Sigmoid colon (tissue), 7 donors: ENCODE results near the gene AASDH. TPM values are rescaled to one million over a fixed set of nuclear protein-coding genes. Genes with fewer than 3 reads are reported as not detected.
A peak's percentile ranks its signal among the peaks of the same experiment; 100 is the strongest.

Source experiments
- DNase-seq: peaks from one replicate; pipeline ENCODE4 v3.0.0-alpha.2; 2019
- H3K27ac ChIP-seq, 4 donors: fragments of 200-600 bp; sonication (generic); one replicate each; pipeline ENCODE4 v1.5.1; 2016 to 2019; ENCODE audit warnings: mild to moderate bottlenecking in 1 of 4
- H3K27me3 ChIP-seq, 3 donors: fragments of 200-600 bp; sonication (generic); one replicate each; pipeline ENCODE4 v1.5.1; 2019; ENCODE audit warnings: mild to moderate bottlenecking in 1 of 3
- H3K36me3 ChIP-seq, 4 donors: fragments of 200-600 bp; sonication (generic); one replicate each; pipeline ENCODE4 v1.5.1; 2016 to 2019
- H3K4me1 ChIP-seq, 4 donors: fragments of 200-600 bp; sonication (generic); one replicate each; pipeline ENCODE4 v1.5.1; 2017 to 2019
- H3K4me3 ChIP-seq, 4 donors: fragments of 200-600 bp; sonication (generic); one replicate each; pipeline ENCODE4 v1.5.1; 2017 to 2019; ENCODE audit warnings: mild to moderate bottlenecking in 2 of 4, moderate library complexity in 1 of 4
- H3K9me3 ChIP-seq, 4 donors: fragments of 200-600 bp in 3 of 4; sonication (generic) in 3 of 4; one replicate each; pipeline versions ENCODE4 v1.5.1 to v1.6.1; 2013 to 2019
- EP300 ChIP-seq, 4 donors: sonication (generic); formaldehyde crosslinking; IDR thresholded peaks; one replicate each; pipeline ENCODE4 v1.6.1; 2017; ENCODE audit warnings: antibody characterized with exemption in 4 of 4
- POLR2A ChIP-seq, 2 donors: fragments of 450-650 bp; IDR thresholded peaks; one replicate each; pipeline ENCODE4 v1.6.1; 2016; ENCODE audit warnings: antibody characterized with exemption in 2 of 2, mild to moderate bottlenecking in 2 of 2, moderate library complexity in 2 of 2
- POLR2AphosphoS5 ChIP-seq, 4 donors: sonication (generic); formaldehyde crosslinking; IDR thresholded peaks; one replicate each; pipeline ENCODE4 v1.6.1; 2017; ENCODE audit warnings: antibody characterized with exemption in 4 of 4
- WGBS, 2 donors: extraction: QIAGEN DNeasy Blood & Tissue Kit; methylation state at CpG; one replicate each; pipeline ENCODE4 v1.1.7; 2013; 5-methylcytosine and 5-hydroxymethylcytosine counted together
- intact Hi-C: fragments of 100-400 bp; cut with DNase I; formaldehyde crosslinking; loops from one replicate; pipeline ENCODE4 v1.15.1; 2023
- polyA plus RNA-seq, 3 donors: library from polyadenylated mRNA; stranded (reverse); fragments of 200-250 nt; gene quantifications; one replicate each; pipeline ENCODE4 v1.2.3, GENCODE V29; 2013
- total RNA-seq, 4 donors: library from RNA; depleted of rRNA; stranded (reverse); fragments of >200 nt; gene quantifications; one replicate each; pipeline ENCODE4 v1.1.0, GENCODE V29; 2016
- TF ChIP-seq, protein P1 (sequence below), 4 experiments: fragments of 450-650 bp in 3 of 4; fragments of 200-600 bp in 1 of 4; IDR thresholded peaks; one replicate each; pipeline ENCODE4 v1.5.1; 2016 to 2019; ENCODE audit warnings: antibody characterized with exemption in 4 of 4, mild to moderate bottlenecking in 3 of 4, moderate library complexity in 2 of 4
- donor health status: healthy with polysubstance abuse.
- donor health status: Bipolar disorder and iron deficiency.
- donor health status: healthy.

Gene AASDH
- total and polyA plus RNA-seq, 7 donors, result 3.2 to 13.4 (median 5.5) TPM

DNA sequence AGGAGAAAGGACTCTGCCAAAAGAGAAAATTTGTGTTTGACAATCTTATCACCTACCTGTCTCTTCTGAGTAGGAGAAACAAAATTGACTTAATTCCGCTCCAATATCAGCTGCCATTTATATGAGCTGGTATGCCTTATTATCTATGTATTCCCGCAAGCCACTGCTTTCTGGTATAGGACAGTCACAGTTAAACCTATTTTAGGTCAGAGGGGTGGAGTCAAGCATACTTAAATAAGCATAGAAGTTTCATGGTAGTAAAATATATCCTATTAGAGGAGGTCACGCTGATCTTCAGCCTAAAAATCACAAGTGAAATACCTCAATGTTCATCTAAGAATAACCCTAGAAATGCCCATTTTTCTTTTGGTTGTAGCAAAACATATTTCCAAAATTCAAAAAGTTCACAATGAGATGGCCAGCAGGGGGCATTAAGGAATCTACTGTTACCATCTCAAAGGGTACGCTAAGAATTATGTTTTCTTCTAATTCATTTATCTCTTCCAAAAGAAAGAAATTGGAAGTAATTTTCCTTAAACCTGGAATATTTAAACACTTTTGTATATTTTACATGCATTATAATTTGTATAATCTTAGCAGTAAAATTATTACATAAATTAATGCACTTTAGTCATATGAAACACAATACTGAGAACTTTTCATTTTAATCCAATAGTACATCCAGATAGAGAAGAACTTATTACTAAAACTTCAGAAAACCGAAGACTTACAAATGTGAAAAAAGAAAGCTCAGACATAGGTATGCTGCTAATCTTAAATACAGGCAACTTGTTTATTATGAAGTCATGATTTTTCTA lies 37.6 kb upstream of the AASDH start:
- H3K4me1 ChIP-seq, result no peaks in the 10 kb centered on the region
- intact Hi-C loops, result loop anchor here (1.0 to 2.0 kb wide), 3 partner anchors 44 to 412 kb away; no protein-coding TSS in a partner anchor
- no peak overlapping the region for H3K4me3 ChIP-seq
- H3K9me3 ChIP-seq, result no peaks in the 10 kb centered on the region
- no peak overlapping the region for H3K27ac ChIP-seq
- 57 to 72% methylated on average over 5 of the region's 5 CpGs for WGBS, 2 donors
- no peak for TF ChIP-seq POLR2A (IDR thresholded peaks at IDR 0.05)
- TF ChIP-seq, protein P1, sequence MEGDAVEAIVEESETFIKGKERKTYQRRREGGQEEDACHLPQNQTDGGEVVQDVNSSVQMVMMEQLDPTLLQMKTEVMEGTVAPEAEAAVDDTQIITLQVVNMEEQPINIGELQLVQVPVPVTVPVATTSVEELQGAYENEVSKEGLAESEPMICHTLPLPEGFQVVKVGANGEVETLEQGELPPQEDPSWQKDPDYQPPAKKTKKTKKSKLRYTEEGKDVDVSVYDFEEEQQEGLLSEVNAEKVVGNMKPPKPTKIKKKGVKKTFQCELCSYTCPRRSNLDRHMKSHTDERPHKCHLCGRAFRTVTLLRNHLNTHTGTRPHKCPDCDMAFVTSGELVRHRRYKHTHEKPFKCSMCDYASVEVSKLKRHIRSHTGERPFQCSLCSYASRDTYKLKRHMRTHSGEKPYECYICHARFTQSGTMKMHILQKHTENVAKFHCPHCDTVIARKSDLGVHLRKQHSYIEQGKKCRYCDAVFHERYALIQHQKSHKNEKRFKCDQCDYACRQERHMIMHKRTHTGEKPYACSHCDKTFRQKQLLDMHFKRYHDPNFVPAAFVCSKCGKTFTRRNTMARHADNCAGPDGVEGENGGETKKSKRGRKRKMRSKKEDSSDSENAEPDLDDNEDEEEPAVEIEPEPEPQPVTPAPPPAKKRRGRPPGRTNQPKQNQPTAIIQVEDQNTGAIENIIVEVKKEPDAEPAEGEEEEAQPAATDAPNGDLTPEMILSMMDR (IDR thresholded peaks at IDR 0.05), result peak in 3 of 4 experiments; percentile 34 to 60 (median 41)
- no peaks in the 10 kb centered on the region for H3K27me3 ChIP-seq
- DNase-seq, result no peak
- no peaks in the 10 kb centered on the region for H3K36me3 ChIP-seq

DNA sequence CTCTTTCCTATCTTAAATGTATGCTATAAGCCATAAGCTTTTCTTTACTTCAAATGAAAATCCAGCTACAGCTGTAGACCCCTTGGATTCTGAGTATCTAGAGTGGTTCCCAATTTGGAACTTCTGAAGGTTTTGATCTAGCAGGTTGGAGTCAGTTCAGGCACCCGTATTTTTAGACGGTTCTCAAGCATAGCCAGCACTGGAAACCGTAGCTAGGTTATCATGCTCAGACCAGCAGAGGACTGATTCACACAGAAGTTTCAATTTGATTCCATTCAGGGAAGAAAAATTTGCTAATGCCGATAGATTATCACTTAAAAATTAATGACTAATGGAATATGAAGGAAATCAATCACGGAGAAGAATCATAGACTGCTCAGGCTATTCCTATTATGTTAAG lies 36.9 kb upstream of the AASDH start:
- DNase-seq, result no peak
- Histone ChIP-seq H3K4me1 (no peaks in the 10 kb centered on the region), H3K9me3 (no peaks in the 10 kb centered on the region), H3K27me3 (no peaks in the 10 kb centered on the region), H3K27ac (no peak overlapping the region), H3K36me3 (no peaks in the 10 kb centered on the region), H3K4me3 (no peak overlapping the region)
- intact Hi-C loops, result loop anchor here (1.0 to 2.0 kb wide), 3 partner anchors 45 to 413 kb away; no protein-coding TSS in a partner anchor
- TF ChIP-seq POLR2AphosphoS5 (IDR thresholded peaks at IDR 0.05), result no peak
- TF ChIP-seq EP300 (IDR thresholded peaks at IDR 0.05), result no peak
- TF ChIP-seq POLR2A (IDR thresholded peaks at IDR 0.05), result no peak
- TF ChIP-seq, protein P1 (IDR thresholded peaks at IDR 0.05), result no peak
- 93 to 94% methylated on average over 5 of the region's 5 CpGs for WGBS, 2 donors

DNA sequence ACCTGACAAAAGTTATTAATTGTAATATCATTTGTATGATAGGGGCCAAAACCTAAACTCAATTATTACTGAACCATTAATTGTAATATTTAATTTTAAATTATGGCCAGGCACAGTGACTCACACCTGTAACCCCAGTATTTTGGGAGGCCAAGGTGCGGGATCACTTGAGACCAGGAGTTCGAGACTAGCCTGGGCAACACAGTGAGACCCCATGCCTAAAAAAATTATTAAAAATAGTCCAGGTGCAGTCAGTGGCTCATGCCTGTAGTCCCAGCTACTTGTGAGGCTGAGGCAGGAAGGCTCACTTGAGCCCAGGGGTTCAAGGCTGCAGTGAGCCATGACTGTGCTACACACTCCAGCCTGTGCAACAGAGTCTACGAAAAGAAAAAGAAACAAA lies 30.1 kb upstream of the AASDH start:
- no peaks in the 10 kb centered on the region for H3K4me1 ChIP-seq
- intact Hi-C loops, result no loop called here
- no peak overlapping the region for H3K4me3 ChIP-seq
- no peak for DNase-seq
- no peak overlapping the region for H3K27ac ChIP-seq
- TF ChIP-seq POLR2A (IDR thresholded peaks at IDR 0.05), result no peak
- WGBS, 2 donors, result 97 to 99% methylated on average over 3 of the region's 3 CpGs
- no peaks in the 10 kb centered on the region for H3K9me3 ChIP-seq
- H3K27me3 ChIP-seq, result no peaks in the 10 kb centered on the region
- no peaks in the 10 kb centered on the region for H3K36me3 ChIP-seq

DNA sequence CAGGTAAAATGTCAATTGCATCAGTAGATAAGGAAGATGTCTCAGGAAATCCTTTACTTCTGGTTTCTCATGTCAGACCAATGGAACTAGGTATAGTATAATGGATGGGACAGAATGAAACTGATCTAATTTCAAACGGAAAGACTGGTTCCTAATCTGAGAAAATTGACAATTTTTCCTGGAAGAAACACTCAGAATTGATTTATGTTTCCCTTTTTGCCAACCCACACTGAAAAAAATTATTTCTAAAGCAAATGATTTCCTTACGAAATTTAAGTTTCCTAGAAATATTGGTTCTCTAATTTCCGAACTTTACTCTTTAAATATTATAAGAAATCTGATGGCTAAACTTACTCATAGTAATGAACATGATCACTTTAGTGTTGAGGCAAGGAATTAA lies 29.1 kb upstream of the AASDH start:
- H3K4me1 ChIP-seq, result peaks cover 0 to 4% (median 1%) of the 10 kb centered on the region in 4 donors
- intact Hi-C loops, result no loop called here
- H3K4me3 ChIP-seq, result no peak overlapping the region
- no peak for TF ChIP-seq POLR2AphosphoS5 (IDR thresholded peaks at IDR 0.05)
- no peaks in the 10 kb centered on the region for H3K36me3 ChIP-seq
- no peaks in the 10 kb centered on the region for H3K27me3 ChIP-seq
- H3K27ac ChIP-seq, result no peak overlapping the region
- WGBS, 2 donors, result 76 to 81% methylated on average over 3 of the region's 3 CpGs
- DNase-seq, result no peak
- H3K9me3 ChIP-seq, result no peaks in the 10 kb centered on the region

DNA sequence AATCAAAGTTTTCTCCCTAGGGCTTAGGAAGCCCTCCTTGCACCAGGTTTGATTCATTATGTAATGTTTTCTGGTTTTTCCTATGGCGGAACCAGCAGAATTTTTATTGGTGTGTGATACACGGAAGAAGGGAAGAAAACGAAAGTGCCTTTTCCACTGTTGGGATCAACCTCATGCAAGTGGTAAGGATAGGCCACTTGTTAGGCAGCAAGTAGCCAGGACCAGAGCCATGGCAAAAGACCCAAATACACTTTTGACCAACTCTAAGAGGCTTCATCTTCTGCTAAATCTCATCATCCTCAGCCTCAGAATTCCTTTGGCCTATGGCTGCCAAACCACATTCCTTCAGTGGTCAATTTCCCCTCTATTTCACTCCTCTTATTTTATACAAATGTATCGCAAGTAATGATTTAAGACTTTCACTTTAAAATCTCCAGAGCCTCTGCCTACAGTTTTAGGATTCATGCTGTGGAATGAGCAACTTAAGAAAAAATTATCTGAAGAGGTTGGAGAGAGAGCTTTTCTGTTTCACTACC lies 26.9 kb upstream of the AASDH start:
- Histone ChIP-seq H3K27ac (peak overlapping the region in 2 of 4 donors; percentile 34 to 43), H3K4me1 (peaks cover 0 to 24% (median 21%) of the 10 kb centered on the region in 4 donors), H3K27me3 (no peaks in the 10 kb centered on the region), H3K9me3 (no peaks in the 10 kb centered on the region), H3K4me3 (peak overlapping the region in 2 of 4 donors; percentile 12 to 22), H3K36me3 (no peaks in the 10 kb centered on the region)
- 75 to 88% methylated on average over 4 of the region's 4 CpGs for WGBS, 2 donors
- DNase-seq, result no peak
- intact Hi-C loops, result no loop called here
- no peak for TF ChIP-seq POLR2AphosphoS5 (IDR thresholded peaks at IDR 0.05)
- TF ChIP-seq, protein P1 (IDR thresholded peaks at IDR 0.05), result no peak
- no peak for TF ChIP-seq EP300 (IDR thresholded peaks at IDR 0.05)
- no peak for TF ChIP-seq POLR2A (IDR thresholded peaks at IDR 0.05)
